GM18907 (cell line): ENCODE data around the gene PHACTR1.
"Not testable (repeated sequence)": the region's sequence is repeated elsewhere in the genome, so short reads cannot be mapped to it uniquely, and the experiment has no call there.

Experiments used
- ATAC-seq: cut with Tn5 transposase; IDR thresholded peaks from one replicate; pipeline ENCODE4 v1.9.1; 2021; ENCODE audit warnings: mild to moderate bottlenecking, moderate library complexity; ENCODE audit not compliant: unreplicated experiment

The PHACTR1 gene

GRCh38 chr6:12716298-12716916, at the start of gene PHACTR1:
PHACTR1 (plus strand) TSS chr6:12716767.
- no peak for ATAC-seq

- no peak for ATAC-seq
Observed at GRCh38 chr6:12666886-12667285, 49.7 kb upstream of the PHACTR1 start.

- ATAC-seq, result no peak
Observed at GRCh38 chr6:12675931-12676330, 40.6 kb upstream of the PHACTR1 start.

GRCh38 chr6:12679341-12679740, 37.2 kb upstream of the PHACTR1 start:
- no peak for ATAC-seq

- ATAC-seq, result no peak
Observed at GRCh38 chr6:12693122-12693521, 23.4 kb upstream of the PHACTR1 start.

GRCh38 chr6:12698298-12698697, 18.3 kb upstream of the PHACTR1 start:
- ATAC-seq, result no peak

- ATAC-seq, result no peak
Observed at GRCh38 chr6:12704946-12705345, 11.6 kb upstream of the PHACTR1 start.

- ATAC-seq, result no peak
Observed at GRCh38 chr6:12709116-12709515, 7.5 kb upstream of the PHACTR1 start.

GRCh38 chr6:12709556-12710232, 6.9 kb upstream of the PHACTR1 start:
- ATAC-seq, result no peak

- ATAC-seq, result no peak
Observed at GRCh38 chr6:12710921-12711320, 5.6 kb upstream of the PHACTR1 start.

- no peak for ATAC-seq
Observed at GRCh38 chr6:12714022-12714421, 2.5 kb upstream of the PHACTR1 start.

GRCh38 chr6:12715437-12715836, 1.1 kb upstream of the PHACTR1 start:
- ATAC-seq, result no peak

- no peak for ATAC-seq
Observed at GRCh38 chr6:12717356-12717755, 789 bp downstream of the PHACTR1 start.

- no peak for ATAC-seq
Observed at GRCh38 chr6:12718015-12718414, 1.4 kb downstream of the PHACTR1 start.

GRCh38 chr6:12719017-12719416, 2.5 kb downstream of the PHACTR1 start:
- no peak for ATAC-seq

GRCh38 chr6:12720310-12720709, 3.7 kb downstream of the PHACTR1 start:
- ATAC-seq, result no peak

GRCh38 chr6:12725263-12725662, 8.7 kb downstream of the PHACTR1 start:
- ATAC-seq, result no peak

GRCh38 chr6:12729467-12729866, 12.9 kb downstream of the PHACTR1 start:
- ATAC-seq, result no peak

GRCh38 chr6:12730809-12731208, 14.2 kb downstream of the PHACTR1 start:
- not testable (repeated sequence) for ATAC-seq

- no peak for ATAC-seq
Observed at GRCh38 chr6:12733876-12734275, 17.3 kb downstream of the PHACTR1 start.

GRCh38 chr6:12735786-12736185, 19.2 kb downstream of the PHACTR1 start:
- no peak for ATAC-seq

GRCh38 chr6:12748411-12748810, 31.8 kb downstream of the PHACTR1 start:
- ATAC-seq, result no peak
